Heart left ventricle (tissue), 13 donors: ENCODE results near the gene CELF4.

ENCODE experiments used
- CTCF ChIP-seq, 12 donors: fragments of 200-600 bp; sonication (generic) in 4 of 12; IDR thresholded peaks; one replicate each; pipeline versions ENCODE4 v1.5.0 to v1.8.0; 2018 to 2022; ENCODE audit warnings: antibody characterized with exemption in 12 of 12, mild to moderate bottlenecking in 5 of 12
- POLR2A ChIP-seq, 2 donors: fragments of 450-650 bp; IDR thresholded peaks; one replicate each; pipeline ENCODE4 v1.6.1; 2017; ENCODE audit warnings: antibody characterized with exemption in 2 of 2, mild to moderate bottlenecking in 2 of 2, moderate library complexity in 2 of 2
- donor health status: ischemic (EF 13 %, LVEDD 7.1; RV severe dilation, severe dysfunction).
- donor health status: DM: no; HTN: yes; CAD: no.
- donor health status: DM: no; HTN: no; CAD: no.
- donor health status: ischemic (EF 25% LVEDD 6.9; RV normal size, moderate dysfunction).
- donor health status: ischemic (EF 25% LVEDD 5.7; RV mildly dilated, moderate dysfunction).
- donor health status: ischemic (EF 35%, LVEDD 5.7; RV mildly dilated, moderate dysfunction).
- donor health status: nonischemic (EF 11% LVEDD 7.7; RV severe dilation, severe dysfunction).
- donor health status: DM: yes; HTN: yes; CAD: no.
- donor health status: PGD.
- donor health status: ischemic (EF 29% LVEDD 5.4; RV normal size, mild dysfunction).
- donor health status: nonischemic (EF 23%, LVEDD 6.1; RV moderate dilation, normal function).

GRCh38 chr18:37508207-37508606 lies 57.4 kb downstream of the CELF4 start:
- TF ChIP-seq CTCF (IDR thresholded peaks at IDR 0.05) (no peak), POLR2A (IDR thresholded peaks at IDR 0.05) (no peak)
